IPS-18a (cell line): Measurements from ENCODE around the gene YRDC.
A peak's percentile ranks its signal among the peaks of the same experiment; 100 is the strongest.

Source experiments
- H3K27ac ChIP-seq: one replicate; pipeline ENCODE4 v1.5.1; 2013; ENCODE audit warnings: low read length
- H3K27me3 ChIP-seq: one replicate; pipeline ENCODE4 v1.6.1; 2013; ENCODE audit warnings: mild to moderate bottlenecking, low read length; ENCODE audit not compliant: control insufficient read depth, insufficient read depth
- H3K36me3 ChIP-seq: one replicate; pipeline ENCODE4 v1.6.1; 2013; ENCODE audit warnings: low read depth, low read length; ENCODE audit not compliant: control insufficient read depth
- H3K4me1 ChIP-seq: one replicate; pipeline ENCODE4 v1.6.1; 2013; ENCODE audit warnings: low read depth, low read length; ENCODE audit not compliant: control insufficient read depth
- H3K4me3 ChIP-seq: one replicate; pipeline ENCODE4 v1.5.1; 2013; ENCODE audit warnings: low read length
- H3K9ac ChIP-seq: one replicate; pipeline ENCODE4 v1.6.1; 2013; ENCODE audit warnings: mild to moderate bottlenecking, low read length, moderate library complexity
- H3K9me3 ChIP-seq: one replicate; pipeline ENCODE4 v1.6.1; 2013; ENCODE audit warnings: low read depth, low read length; ENCODE audit not compliant: control insufficient read depth

The YRDC gene

GRCh38 chr1:37814252-37814651, 6.2 kb upstream of the YRDC start:
- Histone ChIP-seq H3K9ac (no peak overlapping the region), H3K27me3 (no peaks in the 10 kb centered on the region), H3K4me3 (no peak overlapping the region), H3K27ac (no peak overlapping the region), H3K36me3 (peaks cover 9% of the 10 kb centered on the region), H3K4me1 (peaks cover 4% of the 10 kb centered on the region), H3K9me3 (no peaks in the 10 kb centered on the region)

GRCh38 chr1:37813529-37814145, 5.6 kb upstream of the YRDC start:
- Histone ChIP-seq H3K9ac (no peak overlapping the region), H3K36me3 (peaks cover 9% of the 10 kb centered on the region), H3K4me3 (no peak overlapping the region), H3K27me3 (no peaks in the 10 kb centered on the region), H3K9me3 (no peaks in the 10 kb centered on the region), H3K27ac (no peak overlapping the region), H3K4me1 (peaks cover 6% of the 10 kb centered on the region)

GRCh38 chr1:37811027-37811655, 3.1 kb upstream of the YRDC start:
- Histone ChIP-seq H3K27ac (no peak overlapping the region), H3K36me3 (peaks cover 11% of the 10 kb centered on the region), H3K9ac (no peak overlapping the region), H3K27me3 (no peaks in the 10 kb centered on the region), H3K9me3 (no peaks in the 10 kb centered on the region), H3K4me3 (no peak overlapping the region), H3K4me1 (peaks cover 9% of the 10 kb centered on the region)

GRCh38 chr1:37809942-37810341, 1.9 kb upstream of the YRDC start:
- no peak overlapping the region for H3K4me3 ChIP-seq
- H3K36me3 ChIP-seq: peaks cover 23% of the 10 kb centered on the region
- H3K27me3 ChIP-seq: no peaks in the 10 kb centered on the region
- peaks cover 9% of the 10 kb centered on the region for H3K4me1 ChIP-seq
- no peak overlapping the region for H3K9ac ChIP-seq
- H3K27ac ChIP-seq: no peak overlapping the region
- H3K9me3 ChIP-seq: no peaks in the 10 kb centered on the region

GRCh38 chr1:37808369-37809319, 636 bp upstream of the YRDC start:
- H3K4me1 ChIP-seq: peaks cover 9% of the 10 kb centered on the region
- no peaks in the 10 kb centered on the region for H3K27me3 ChIP-seq
- peak overlapping the region; percentile 4 for H3K27ac ChIP-seq
- H3K9ac ChIP-seq: peak overlapping the region; percentile 44
- peaks cover 32% of the 10 kb centered on the region for H3K36me3 ChIP-seq
- peak overlapping the region; percentile 97 for H3K4me3 ChIP-seq
- no peaks in the 10 kb centered on the region for H3K9me3 ChIP-seq

- H3K9ac ChIP-seq: peak overlapping the region; percentile 78
- H3K27me3 ChIP-seq: no peaks in the 10 kb centered on the region
- H3K27ac ChIP-seq: peak overlapping the region; percentile 42
- peak overlapping the region; percentile 97 for H3K4me3 ChIP-seq
- H3K9me3 ChIP-seq: no peaks in the 10 kb centered on the region
- H3K36me3 ChIP-seq: peaks cover 43% of the 10 kb centered on the region
- peaks cover 9% of the 10 kb centered on the region for H3K4me1 ChIP-seq
These were observed 821 bp downstream of the YRDC start for GRCh38 chr1:37807220-37807554.

GRCh38 chr1:37802439-37802838, 5.6 kb downstream of the YRDC start:
- Histone ChIP-seq H3K4me1 (peaks cover 3% of the 10 kb centered on the region), H3K27ac (no peak overlapping the region), H3K36me3 (peaks cover 48% of the 10 kb centered on the region), H3K9ac (no peak overlapping the region), H3K4me3 (no peak overlapping the region), H3K9me3 (no peaks in the 10 kb centered on the region), H3K27me3 (no peaks in the 10 kb centered on the region)

GRCh38 chr1:37797750-37798345, 10.2 kb downstream of the YRDC start:
- H3K36me3 ChIP-seq: peaks cover 11% of the 10 kb centered on the region
- no peak overlapping the region for H3K27ac ChIP-seq
- H3K27me3 ChIP-seq: peaks cover 30% of the 10 kb centered on the region
- H3K9ac ChIP-seq: no peak overlapping the region
- H3K4me1 ChIP-seq: peaks cover 4% of the 10 kb centered on the region
- H3K4me3 ChIP-seq: no peak overlapping the region
- no peaks in the 10 kb centered on the region for H3K9me3 ChIP-seq

GRCh38 chr1:37795340-37796125, 12.5 kb downstream of the YRDC start:
- peak overlapping the region; percentile 37 for H3K4me3 ChIP-seq
- peaks cover 53% of the 10 kb centered on the region for H3K27me3 ChIP-seq
- no peaks in the 10 kb centered on the region for H3K9me3 ChIP-seq
- peaks cover 4% of the 10 kb centered on the region for H3K4me1 ChIP-seq
- H3K36me3 ChIP-seq: no peaks in the 10 kb centered on the region
- H3K9ac ChIP-seq: no peak overlapping the region
- H3K27ac ChIP-seq: no peak overlapping the region

GRCh38 chr1:37794372-37795339, 13.4 kb downstream of the YRDC start:
- H3K36me3 ChIP-seq: no peaks in the 10 kb centered on the region
- H3K4me1 ChIP-seq: peaks cover 4% of the 10 kb centered on the region
- H3K27ac ChIP-seq: no peak overlapping the region
- H3K9ac ChIP-seq: no peak overlapping the region
- H3K27me3 ChIP-seq: peaks cover 56% of the 10 kb centered on the region
- peak overlapping the region; percentile 37 for H3K4me3 ChIP-seq
- H3K9me3 ChIP-seq: no peaks in the 10 kb centered on the region
